Esophagus (tissue), 2 donors: ENCODE results near the gene SH2D3C. TPM values are rescaled to one million over a fixed set of nuclear protein-coding genes. Genes with fewer than 3 reads are reported as not detected.
A peak's percentile ranks its signal among the peaks of the same experiment; 100 is the strongest.

ENCODE experiments used
- H3K27ac ChIP-seq, 2 donors: one replicate each; pipeline ENCODE4 v1.5.1; 2013; ENCODE audit warnings: low read depth in 2 of 2, mild to moderate bottlenecking in 2 of 2, inconsistent platforms in 1 of 2, low read length in 1 of 2, moderate library complexity in 1 of 2
- H3K27me3 ChIP-seq, 2 donors: one replicate each; pipeline ENCODE4 v1.6.1; 2013; ENCODE audit warnings: low read length in 2 of 2, control low read depth in 1 of 2, mild to moderate bottlenecking in 1 of 2; ENCODE audit not compliant: insufficient read depth in 2 of 2, control insufficient read depth in 1 of 2
- H3K36me3 ChIP-seq, 2 donors: one replicate each; pipeline ENCODE4 v1.6.1; 2013; ENCODE audit warnings: low read length in 1 of 2; ENCODE audit not compliant: control insufficient read depth in 2 of 2, insufficient read depth in 2 of 2
- H3K4me1 ChIP-seq, 2 donors: one replicate each; pipeline ENCODE4 v1.6.1; 2013; ENCODE audit warnings: low read length in 1 of 2; ENCODE audit not compliant: control insufficient read depth in 2 of 2, insufficient read depth in 2 of 2
- H3K4me3 ChIP-seq, 2 donors: one replicate each; pipeline ENCODE4 v1.5.1; 2013; ENCODE audit warnings: low read length in 2 of 2, mild to moderate bottlenecking in 2 of 2, low read depth in 1 of 2, moderate library complexity in 1 of 2
- H3K9me3 ChIP-seq, 2 donors: one replicate each; pipeline ENCODE4 v1.6.1; 2013; ENCODE audit warnings: mild to moderate bottlenecking in 2 of 2, low read depth in 1 of 2, low read length in 1 of 2, moderate library complexity in 1 of 2; ENCODE audit not compliant: control insufficient read depth in 2 of 2, insufficient read depth in 1 of 2
- whole genome bisulfite sequencing, 2 donors: extraction: QIAGEN DNeasy Blood & Tissue Kit; methylation state at CpG; one replicate each; pipeline ENCODE4 v1.1.7; 2013; 5-methylcytosine and 5-hydroxymethylcytosine counted together
- polyA plus RNA-seq, 2 donors: library from polyadenylated mRNA; stranded (reverse); fragments of 200-250 nt; gene quantifications; one replicate each; pipeline ENCODE4 v1.2.3, GENCODE V29; 2013
- donor health status: healthy with polysubstance abuse.
- donor health status: Bipolar disorder and iron deficiency.

Gene SH2D3C
- polyA plus RNA-seq, 2 donors, result 2.8 to 3.2 TPM

DNA sequence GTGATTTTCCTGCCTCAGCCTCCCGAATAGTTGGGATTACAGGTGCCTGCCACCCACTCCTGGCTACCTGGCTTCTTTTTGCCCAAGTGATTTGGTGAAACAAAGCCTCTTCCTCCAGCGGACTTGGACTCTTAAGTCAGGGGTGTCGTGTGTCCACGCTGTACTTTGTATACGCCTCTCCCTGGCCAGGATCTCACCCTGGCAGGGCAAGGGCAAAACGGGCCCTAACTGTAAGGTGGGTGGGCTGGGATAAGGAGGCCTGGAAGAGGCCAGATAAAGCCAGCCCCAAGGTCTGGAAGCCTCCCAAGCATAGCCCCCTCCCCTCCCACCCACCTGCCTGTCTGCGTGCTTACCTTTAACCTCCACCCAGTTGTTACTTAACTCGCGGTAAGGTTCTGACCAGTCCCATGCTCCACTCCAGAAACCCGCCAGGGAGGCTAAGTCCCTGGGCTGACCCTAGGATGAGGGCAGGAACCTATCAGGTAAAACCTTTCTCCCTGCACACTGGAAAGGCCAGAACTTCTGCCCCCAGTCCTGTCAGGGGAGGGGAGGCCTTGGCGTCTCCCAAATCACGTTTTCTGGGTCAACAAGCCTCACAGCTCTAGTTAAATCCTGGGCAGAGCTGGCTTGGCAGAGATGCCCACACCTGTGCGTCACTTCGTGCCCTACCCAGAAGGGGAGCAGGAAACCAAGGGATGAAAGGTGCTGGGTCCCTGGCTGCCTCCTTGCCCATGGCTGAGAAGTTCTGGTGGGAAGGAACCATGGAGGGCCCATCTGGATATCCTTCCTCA is 15.7 kb upstream of the SH2D3C start:
- WGBS, 2 donors, result 62 to 63% methylated on average over 14 of the region's 14 CpGs
- peak overlapping the region; percentile 36 to 70 for H3K27ac ChIP-seq
- H3K9me3 ChIP-seq, result no peaks in the 10 kb centered on the region
- H3K27me3 ChIP-seq, result no peaks in the 10 kb centered on the region
- peaks cover 0 to 13% of the 10 kb centered on the region in 2 donors for H3K4me1 ChIP-seq
- H3K4me3 ChIP-seq, result no peak overlapping the region
- H3K36me3 ChIP-seq, result peaks cover 7 to 10% of the 10 kb centered on the region in 2 donors

DNA sequence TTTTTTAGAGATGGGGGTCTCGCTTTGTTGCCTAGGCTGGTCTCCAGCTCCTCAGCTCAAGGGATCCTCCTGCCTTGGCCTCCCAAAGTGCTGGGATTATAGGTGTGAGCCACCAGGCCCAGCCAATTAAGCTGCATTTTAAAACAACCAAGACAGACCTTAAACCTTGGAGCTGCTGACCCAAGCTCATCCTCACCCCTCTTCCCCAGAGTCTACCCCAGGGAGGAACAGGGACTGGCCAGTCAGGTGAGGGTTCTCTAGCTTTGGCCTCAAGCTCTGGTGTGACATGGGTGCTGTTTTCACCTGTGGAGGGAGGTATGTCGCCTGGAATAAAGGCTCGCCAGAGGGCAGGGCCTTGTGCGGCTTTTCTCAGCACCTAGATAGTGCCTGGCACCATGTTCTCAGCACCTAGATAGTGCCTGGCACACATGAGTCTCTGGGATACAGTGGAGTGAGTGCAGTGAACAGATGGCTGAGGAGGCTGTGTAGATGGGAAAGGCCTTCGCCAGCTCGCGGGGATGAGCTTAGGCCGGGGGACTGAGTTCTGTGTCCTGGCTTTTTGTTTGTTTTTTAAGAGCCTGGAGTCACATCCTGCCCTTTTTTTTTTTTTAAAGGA is 14.7 kb upstream of the SH2D3C start:
- peak overlapping the region in 1 of 2 donors; percentile 26 for H3K27ac ChIP-seq
- 70 to 79% methylated on average over 8 of the region's 8 CpGs for WGBS, 2 donors
- peaks cover 11 to 20% of the 10 kb centered on the region in 2 donors for H3K36me3 ChIP-seq
- H3K4me1 ChIP-seq, result peaks cover 0 to 13% of the 10 kb centered on the region in 2 donors
- H3K9me3 ChIP-seq, result no peaks in the 10 kb centered on the region
- H3K4me3 ChIP-seq, result no peak overlapping the region
- no peaks in the 10 kb centered on the region for H3K27me3 ChIP-seq

DNA sequence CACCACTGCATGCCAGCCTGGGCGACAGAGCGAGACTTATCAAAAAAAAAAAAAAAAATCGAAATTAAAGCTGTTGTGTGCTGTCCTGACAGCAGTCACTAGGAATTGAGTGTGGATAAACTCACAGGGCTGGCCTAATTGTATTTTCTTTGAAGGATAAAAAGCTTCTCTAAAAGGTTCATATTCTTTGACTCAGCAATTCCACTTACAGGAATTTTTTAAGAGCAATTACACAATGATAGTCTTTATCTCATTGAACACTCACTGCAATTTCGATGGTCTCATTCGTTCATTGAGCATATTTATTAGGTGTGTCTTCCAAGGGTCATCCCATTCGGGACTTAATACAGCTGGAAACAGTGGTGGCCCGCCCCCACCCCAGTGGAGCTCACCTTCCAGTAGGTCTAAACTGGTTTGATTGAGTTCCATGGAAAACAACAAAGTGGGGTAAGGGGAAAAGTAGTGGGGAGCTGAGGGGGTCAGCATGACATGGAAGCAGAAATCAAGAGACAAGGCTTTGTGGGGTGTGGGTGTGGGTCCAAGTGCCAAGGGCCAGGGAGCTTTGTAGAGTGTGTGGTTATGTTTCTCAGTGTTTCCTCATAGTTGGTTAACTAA is 14.1 kb upstream of the SH2D3C start:
- H3K9me3 ChIP-seq, result no peaks in the 10 kb centered on the region
- H3K36me3 ChIP-seq, result peaks cover 13 to 27% of the 10 kb centered on the region in 2 donors
- H3K27me3 ChIP-seq, result no peaks in the 10 kb centered on the region
- H3K27ac ChIP-seq, result no peak overlapping the region
- H3K4me3 ChIP-seq, result no peak overlapping the region
- 74 to 80% methylated on average over 7 of the region's 7 CpGs for WGBS, 2 donors
- peaks cover 0 to 13% of the 10 kb centered on the region in 2 donors for H3K4me1 ChIP-seq

DNA sequence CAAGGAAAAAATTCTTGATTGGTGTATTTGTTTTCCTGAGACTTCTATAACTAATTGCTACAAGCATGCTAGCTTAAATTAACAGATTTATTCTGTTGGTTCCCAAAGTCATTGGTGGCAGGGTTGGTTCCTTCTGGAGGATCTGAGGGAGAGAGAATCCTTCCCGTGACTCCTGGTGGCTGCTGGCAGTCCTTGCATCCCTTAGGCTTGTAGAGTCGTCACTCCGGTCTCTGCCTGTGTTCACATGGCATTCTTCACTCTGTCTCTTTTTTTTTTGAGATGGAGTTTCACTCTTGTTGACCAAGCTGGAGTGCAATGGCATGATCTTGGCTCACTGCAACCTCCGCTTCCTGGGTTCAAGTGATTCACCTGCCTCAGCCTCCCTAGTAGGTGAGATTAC is 12.6 kb upstream of the SH2D3C start:
- Histone ChIP-seq H3K36me3 (peaks cover 13 to 27% of the 10 kb centered on the region in 2 donors), H3K4me3 (no peak overlapping the region), H3K9me3 (no peaks in the 10 kb centered on the region), H3K27me3 (no peaks in the 10 kb centered on the region), H3K4me1 (peaks cover 0 to 7% of the 10 kb centered on the region in 2 donors), H3K27ac (no peak overlapping the region)
- WGBS, 2 donors, result 83 to 85% methylated on average over 4 of the region's 4 CpGs

DNA sequence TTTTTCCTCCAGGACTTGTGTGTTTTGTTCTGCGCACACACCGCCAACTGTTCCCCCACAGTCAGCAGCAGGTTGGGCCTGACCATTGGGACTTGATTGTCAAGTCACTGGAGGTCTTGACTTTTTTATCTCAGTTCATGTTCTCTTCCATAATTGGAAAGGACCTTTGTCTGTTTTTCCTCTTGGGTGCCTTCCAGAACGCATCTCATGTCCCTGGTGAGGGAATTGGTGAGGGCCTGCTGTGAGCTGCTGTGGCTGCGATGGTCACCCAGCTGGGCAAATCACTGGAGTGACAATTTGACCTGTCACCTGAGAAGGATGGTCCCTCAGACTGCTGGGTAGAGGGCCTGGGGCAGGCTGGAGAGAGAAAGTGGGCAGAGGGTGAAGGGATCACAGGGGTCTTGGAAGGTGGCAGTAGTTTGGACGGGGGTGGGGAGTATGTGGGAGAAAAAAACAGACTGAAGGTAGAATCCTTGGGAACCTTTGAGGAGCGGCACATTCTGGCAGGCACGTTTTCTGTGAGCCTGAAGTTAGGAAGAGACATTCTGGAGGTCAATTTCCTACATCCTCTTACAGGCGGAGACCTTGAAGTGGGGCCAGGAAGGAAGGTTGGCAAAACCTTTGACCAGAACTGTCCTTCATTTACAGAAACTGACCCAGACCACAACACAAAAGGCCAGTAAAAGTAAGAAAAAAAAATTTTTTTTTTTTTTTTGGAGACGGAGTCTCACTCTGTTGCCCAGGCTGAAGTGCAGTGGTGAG is 11.8 kb upstream of the SH2D3C start:
- Histone ChIP-seq H3K27me3 (no peaks in the 10 kb centered on the region), H3K36me3 (peaks cover 13 to 27% of the 10 kb centered on the region in 2 donors), H3K27ac (no peak overlapping the region), H3K4me3 (no peak overlapping the region), H3K4me1 (peaks cover 0 to 7% of the 10 kb centered on the region in 2 donors), H3K9me3 (no peaks in the 10 kb centered on the region)
- 82 to 86% methylated on average over 9 of the region's 9 CpGs for WGBS, 2 donors

DNA sequence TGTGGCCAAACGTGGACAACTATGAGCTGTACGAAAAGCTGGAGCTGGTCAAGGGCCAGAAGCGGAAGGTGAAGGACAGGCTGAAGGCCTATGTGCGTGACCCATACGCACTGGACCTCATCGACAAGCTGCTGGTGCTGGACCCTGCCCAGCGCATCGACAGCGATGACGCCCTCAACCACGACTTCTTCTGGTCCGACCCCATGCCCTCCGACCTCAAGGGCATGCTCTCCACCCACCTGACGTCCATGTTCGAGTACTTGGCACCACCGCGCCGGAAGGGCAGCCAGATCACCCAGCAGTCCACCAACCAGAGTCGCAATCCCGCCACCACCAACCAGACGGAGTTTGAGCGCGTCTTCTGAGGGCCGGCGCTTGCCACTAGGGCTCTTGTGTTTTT is 10.7 kb upstream of the SH2D3C start:
- H3K27ac ChIP-seq, result no peak overlapping the region
- H3K36me3 ChIP-seq, result peaks cover 13 to 27% of the 10 kb centered on the region in 2 donors
- no peak overlapping the region for H3K4me3 ChIP-seq
- no peaks in the 10 kb centered on the region for H3K27me3 ChIP-seq
- no peaks in the 10 kb centered on the region for H3K9me3 ChIP-seq
- H3K4me1 ChIP-seq, result peaks cover 0 to 4% of the 10 kb centered on the region in 2 donors
- 81 to 87% methylated on average over 25 of the region's 25 CpGs for WGBS, 2 donors

DNA sequence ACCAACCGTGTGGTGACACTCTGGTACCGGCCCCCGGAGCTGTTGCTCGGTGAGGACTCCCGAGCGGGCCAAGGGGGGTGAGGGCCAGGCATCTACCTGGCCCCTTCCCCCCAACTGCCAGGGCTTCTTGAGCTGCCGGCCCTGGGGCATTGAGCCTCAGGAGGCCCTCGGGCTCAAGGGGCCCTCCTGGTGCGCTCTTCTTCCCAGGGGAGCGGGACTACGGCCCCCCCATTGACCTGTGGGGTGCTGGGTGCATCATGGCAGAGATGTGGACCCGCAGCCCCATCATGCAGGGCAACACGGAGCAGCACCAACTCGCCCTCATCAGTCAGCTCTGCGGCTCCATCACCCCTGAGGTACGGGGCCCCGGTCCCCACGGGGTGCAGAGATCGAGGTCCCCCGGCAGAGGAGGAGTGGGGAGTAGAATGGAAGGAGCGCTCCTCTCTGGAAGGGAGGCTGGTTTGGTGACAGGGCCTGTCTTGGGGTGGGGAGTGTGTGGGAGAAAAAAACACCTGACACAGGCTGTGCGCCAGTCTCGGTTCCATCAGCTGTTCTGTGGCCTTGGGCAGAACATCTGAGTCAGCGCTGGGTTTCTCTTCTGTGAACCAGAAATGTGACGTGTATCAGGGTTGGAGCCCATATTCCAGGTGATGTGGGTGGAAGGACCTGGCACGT is 10.0 kb upstream of the SH2D3C start:
- Histone ChIP-seq H3K4me1 (peaks cover 0 to 3% of the 10 kb centered on the region in 2 donors), H3K27me3 (no peaks in the 10 kb centered on the region), H3K27ac (no peak overlapping the region), H3K4me3 (no peak overlapping the region), H3K9me3 (no peaks in the 10 kb centered on the region), H3K36me3 (peaks cover 13 to 27% of the 10 kb centered on the region in 2 donors)
- 84% methylated on average over 26 of the region's 26 CpGs for WGBS, 2 donors

DNA sequence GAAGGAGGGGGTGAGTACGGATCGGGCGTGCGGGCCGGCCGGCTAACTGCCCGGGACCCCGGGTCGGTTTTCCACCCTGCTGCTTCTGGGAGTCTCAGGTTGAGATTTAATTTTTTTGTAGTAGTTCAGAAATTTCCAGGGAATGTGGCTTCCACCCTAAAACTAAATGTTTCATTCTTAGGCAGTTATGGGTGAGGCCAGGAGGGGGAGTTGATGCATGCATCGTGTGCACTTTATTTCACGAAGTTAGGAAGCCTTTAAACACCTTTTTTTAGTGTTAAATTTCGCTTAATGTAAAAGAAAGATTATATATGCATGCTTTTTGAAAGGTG is 8.3 kb upstream of the SH2D3C start:
- H3K36me3 ChIP-seq, result peaks cover 13 to 27% of the 10 kb centered on the region in 2 donors
- no peaks in the 10 kb centered on the region for H3K27me3 ChIP-seq
- peak overlapping the region; percentile 91 to 95 for H3K27ac ChIP-seq
- peaks cover 0 to 3% of the 10 kb centered on the region in 2 donors for H3K4me1 ChIP-seq
- 1% methylated on average over 12 of the region's 12 CpGs for WGBS, 2 donors
- H3K4me3 ChIP-seq, result peak overlapping the region; percentile 78 to 91
- H3K9me3 ChIP-seq, result no peaks in the 10 kb centered on the region
